Stimulated activated CD4-positive, alpha-beta T cell treated with anti-CD3 and anti-CD28 coated beads, TNF-alpha, amount 100 ng/mL, for 24 hours (primary cell): Measurements from ENCODE around the gene EML5.
"Not testable (repeated sequence)": the region's sequence is repeated elsewhere in the genome, so short reads cannot be mapped to it uniquely, and the experiment has no call there.

ENCODE experiments used
- DNase-seq, 3 experiments: peaks; one replicate each; pipeline ENCODE4 v3.0.0-alpha.2; 2020; ENCODE audit warnings: low read depth in 3 of 3

Gene EML5

GRCh38 chr14:88802596-88802995, 9.8 kb upstream of the EML5 start:
- no peak for DNase-seq

GRCh38 chr14:88799522-88799921, 6.8 kb upstream of the EML5 start:
- no peak for DNase-seq

- no peak for DNase-seq
Observed at GRCh38 chr14:88798156-88798555, 5.4 kb upstream of the EML5 start.

GRCh38 chr14:88793259-88793625, 489 bp upstream of the EML5 start:
- peak in 1 of 3 experiments; percentile 1 for DNase-seq

GRCh38 chr14:88791629-88792472, 902 bp downstream of the EML5 start:
- DNase-seq = peak in 2 of 3 experiments; percentile 2 to 23

- DNase-seq = no peak
Observed at GRCh38 chr14:88791252-88791621, 1.5 kb downstream of the EML5 start.

- DNase-seq = no peak
Observed at GRCh38 chr14:88790501-88791251, 2.1 kb downstream of the EML5 start.

GRCh38 chr14:88789573-88789972, 3.2 kb downstream of the EML5 start:
- DNase-seq = not testable (repeated sequence)

- DNase-seq = no peak
Observed at GRCh38 chr14:88786715-88787114, 6.0 kb downstream of the EML5 start.

- DNase-seq = no peak
Observed at GRCh38 chr14:88785911-88786310, 6.8 kb downstream of the EML5 start.

- DNase-seq = no peak
Observed at GRCh38 chr14:88775532-88775931, 17.2 kb downstream of the EML5 start.

- DNase-seq = no peak
Observed at GRCh38 chr14:88770736-88771135, 22.0 kb downstream of the EML5 start.

- DNase-seq = no peak
Observed at GRCh38 chr14:88765130-88765529, 27.6 kb downstream of the EML5 start.

GRCh38 chr14:88753873-88754272, 38.9 kb downstream of the EML5 start:
- no peak for DNase-seq

- DNase-seq = no peak
Observed at GRCh38 chr14:88750945-88751344, 41.8 kb downstream of the EML5 start.

- no peak for DNase-seq
Observed at GRCh38 chr14:88750413-88750812, 42.3 kb downstream of the EML5 start.

GRCh38 chr14:88749139-88749538, 43.6 kb downstream of the EML5 start:
- DNase-seq = no peak

GRCh38 chr14:88748288-88748687, 44.5 kb downstream of the EML5 start:
- DNase-seq = no peak

- no peak for DNase-seq
Observed at GRCh38 chr14:88746052-88746451, 46.7 kb downstream of the EML5 start.

- DNase-seq = no peak
Observed at GRCh38 chr14:88737245-88737644, 55.5 kb downstream of the EML5 start.

- DNase-seq = no peak
Observed at GRCh38 chr14:88733121-88733520, 59.6 kb downstream of the EML5 start.

GRCh38 chr14:88729159-88729558, 63.6 kb downstream of the EML5 start:
- no peak for DNase-seq

- DNase-seq = no peak
Observed at GRCh38 chr14:88727057-88727456, 65.7 kb downstream of the EML5 start.
